CD4-positive, CD25-positive, alpha-beta regulatory T cell (primary cell): ENCODE results near the gene TNNI3K. TPM values are rescaled to one million over a fixed set of nuclear protein-coding genes. Genes with fewer than 3 reads are reported as not detected.

ENCODE experiments used
- ATAC-seq, 2 donors: fragments of 150-1000 bp; cut with Tn5 transposase; one replicate each; pipeline ENCODE4 v1.10.0; 2021; ENCODE audit warnings: low read depth in 2 of 2, moderate number of reproducible peaks in 2 of 2, moderate library complexity in 1 of 2
- DNase-seq, 3 donors: peaks; one replicate each; pipeline versions ENCODE4 v3.0.0 to v3.0.0-alpha.2; 2012 to 2022; ENCODE audit warnings: mixed read lengths in 1 of 3
- H3K27ac ChIP-seq: one replicate; pipeline ENCODE4 v1.7.0; 2013; ENCODE audit warnings: mild to moderate bottlenecking, low read length; ENCODE audit not compliant: insufficient read depth, poor library complexity, severe bottlenecking
- H3K27me3 ChIP-seq: one replicate; pipeline ENCODE4 v1.7.0; 2013; ENCODE audit warnings: low read length; ENCODE audit not compliant: control insufficient read depth, insufficient read depth
- H3K36me3 ChIP-seq: one replicate; pipeline ENCODE4 v1.7.0; 2013; ENCODE audit warnings: mild to moderate bottlenecking, low read length, moderate library complexity; ENCODE audit not compliant: control insufficient read depth, insufficient read depth
- H3K4me1 ChIP-seq: 2 replicates; pipeline ENCODE4 v1.7.0; 2013; ENCODE audit warnings: mild to moderate bottlenecking, low read length; ENCODE audit not compliant: insufficient read depth, control insufficient read depth, poor library complexity, severe bottlenecking
- H3K4me3 ChIP-seq: one replicate; pipeline ENCODE4 v1.7.0; 2013; ENCODE audit warnings: low read depth, mild to moderate bottlenecking, low read length, moderate library complexity
- H3K9me3 ChIP-seq, 2 experiments: 1 replicate in 1 of 2; 2 replicates in 1 of 2; pipeline ENCODE4 v1.7.0; 2013; ENCODE audit warnings: low read length in 2 of 2, mild to moderate bottlenecking in 1 of 2, moderate library complexity in 1 of 2; ENCODE audit not compliant: control insufficient read depth in 2 of 2
- H3K27ac Mint-ChIP-seq, 3 donors: one replicate each; pipeline ENCODE4 v1.8.0; 2020 to 2022; ENCODE audit warnings: mild to moderate bottlenecking in 3 of 3, mixed read lengths in 3 of 3, moderate library complexity in 2 of 3
- H3K27me3 Mint-ChIP-seq: one replicate; pipeline ENCODE4 v1.8.0; 2022; ENCODE audit warnings: mild to moderate bottlenecking, mixed read lengths
- H3K36me3 Mint-ChIP-seq: one replicate; pipeline ENCODE4 v1.8.0; 2020; ENCODE audit warnings: mixed read lengths
- H3K4me1 Mint-ChIP-seq, 4 donors: one replicate each; pipeline ENCODE4 v1.8.0; 2020 to 2022; ENCODE audit warnings: mixed read lengths in 4 of 4, mild to moderate bottlenecking in 1 of 4
- H3K4me3 Mint-ChIP-seq, 4 donors: one replicate each; pipeline ENCODE4 v1.8.0; 2020 to 2022; ENCODE audit warnings: mild to moderate bottlenecking in 4 of 4, mixed read lengths in 4 of 4, moderate library complexity in 3 of 4
- H3K9me3 Mint-ChIP-seq, 7 donors: one replicate each; pipeline ENCODE4 v1.8.0; 2020 to 2022; ENCODE audit warnings: mixed read lengths in 7 of 7, mild to moderate bottlenecking in 3 of 7, moderate library complexity in 2 of 7
- polyA plus RNA-seq, 4 donors: library from polyadenylated mRNA; unstranded; fragments of 300-500 nt; fragmentation: Illumina TruSeq; gene quantifications; one replicate each; pipeline ENCODE4 v1.2.3, GENCODE V29; 2021
- total RNA-seq: library from RNA; stranded (reverse); gene quantifications from one replicate; pipeline ENCODE4 v1.2.3, GENCODE V29; 2022

Gene TNNI3K
- total and polyA plus RNA-seq, 5 donors from 2014 or later, result 0.41 TPM; not detected in 4

DNA sequence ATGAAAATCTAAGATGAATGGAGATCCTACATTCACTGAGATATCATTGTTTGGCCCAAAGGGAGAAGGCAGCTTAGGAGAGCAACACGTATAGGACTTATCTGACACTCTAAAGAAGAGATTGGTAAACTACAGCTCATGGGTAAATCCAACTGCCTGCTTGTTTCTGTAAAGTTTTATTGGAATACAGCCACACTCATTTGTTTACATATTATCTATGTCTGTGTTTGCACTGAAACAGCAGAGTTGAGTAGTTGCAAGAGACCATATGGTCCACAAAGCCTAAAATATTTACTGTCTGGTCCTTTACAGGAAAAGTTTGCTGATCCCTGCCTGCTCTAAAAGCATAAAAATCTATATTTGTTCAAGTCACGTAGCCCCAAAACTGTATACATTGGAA lies 291.5 kb downstream of the TNNI3K start:
- Histone ChIP-seq H3K4me3 (no peak overlapping the region), H3K9me3 (no peaks in the 10 kb centered on the region), H3K36me3 (no peaks in the 10 kb centered on the region), H3K27ac (no peak overlapping the region), H3K4me1 (no peaks in the 10 kb centered on the region), H3K27me3 (no peaks in the 10 kb centered on the region)
- H3K4me3 Mint-ChIP-seq, result no peak overlapping the region
- DNase-seq (no peak), ATAC-seq (no peak)
- H3K27me3 Mint-ChIP-seq, result no peaks in the 10 kb centered on the region
- no peaks in the 10 kb centered on the region for H3K36me3 Mint-ChIP-seq
- H3K27ac Mint-ChIP-seq, result no peak overlapping the region
- no peaks in the 10 kb centered on the region for H3K4me1 Mint-ChIP-seq
- H3K9me3 Mint-ChIP-seq, result peaks cover 0 to 1% (median 0%) of the 10 kb centered on the region in 7 donors

DNA sequence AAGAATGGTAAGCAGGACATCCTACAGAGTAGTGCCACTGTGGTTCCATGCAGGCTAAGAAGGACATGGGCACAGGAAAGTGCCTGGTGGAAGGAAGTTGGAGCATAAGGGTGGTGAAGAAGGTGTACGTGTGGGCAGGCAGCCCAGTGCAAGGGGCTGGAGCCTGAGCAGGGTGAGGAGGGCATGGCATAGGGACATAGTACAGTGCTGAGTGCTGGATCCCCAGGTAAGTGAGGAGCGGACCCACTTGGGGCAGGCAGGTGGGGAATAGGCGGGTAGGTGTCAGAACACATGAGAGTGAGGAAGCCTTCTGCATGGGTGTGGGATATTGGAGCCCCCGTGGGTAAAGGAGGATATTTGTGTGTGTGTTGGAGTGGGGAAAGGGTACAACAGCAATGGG lies 292.9 kb downstream of the TNNI3K start:
- H3K9me3 ChIP-seq, result no peaks in the 10 kb centered on the region
- no peaks in the 10 kb centered on the region for H3K27me3 ChIP-seq
- H3K4me3 Mint-ChIP-seq, result no peak overlapping the region
- peak overlapping the region in 1 of 3 donors; percentile 41 for H3K27ac Mint-ChIP-seq
- H3K4me3 ChIP-seq, result no peak overlapping the region
- ATAC-seq, result no peak
- no peaks in the 10 kb centered on the region for H3K36me3 Mint-ChIP-seq
- H3K27me3 Mint-ChIP-seq, result no peaks in the 10 kb centered on the region
- no peak for DNase-seq
- H3K4me1 Mint-ChIP-seq, result no peaks in the 10 kb centered on the region
- H3K27ac ChIP-seq, result no peak overlapping the region
- H3K36me3 ChIP-seq, result no peaks in the 10 kb centered on the region
- peaks cover 0 to 2% (median 0%) of the 10 kb centered on the region in 7 donors for H3K9me3 Mint-ChIP-seq
- H3K4me1 ChIP-seq, result no peaks in the 10 kb centered on the region

DNA sequence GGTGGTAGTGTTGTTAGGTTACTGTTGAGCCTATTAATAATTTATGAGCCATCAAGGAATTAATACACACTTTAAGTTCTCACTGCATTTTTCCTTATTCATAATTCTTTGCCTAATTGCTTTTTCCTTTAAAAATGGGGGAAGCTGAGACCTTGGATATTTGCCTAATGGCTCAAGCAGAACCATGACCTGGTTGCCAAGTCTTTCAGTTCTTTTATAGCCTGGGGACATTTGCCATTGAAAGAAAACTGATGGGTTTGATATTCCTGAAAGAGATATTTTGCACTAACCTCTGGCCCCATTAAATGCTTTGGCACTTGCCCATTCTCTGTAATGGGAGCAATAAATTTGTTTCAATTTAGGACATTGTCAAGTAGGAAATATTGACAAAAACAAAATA lies 295.7 kb downstream of the TNNI3K start:
- DNase-seq, result no peak
- no peaks in the 10 kb centered on the region for H3K36me3 ChIP-seq
- H3K4me3 Mint-ChIP-seq, result no peak overlapping the region
- no peak for ATAC-seq
- no peak overlapping the region for H3K27ac ChIP-seq
- H3K9me3 Mint-ChIP-seq, result peaks cover 0 to 2% (median 0%) of the 10 kb centered on the region in 7 donors
- H3K27me3 Mint-ChIP-seq, result no peaks in the 10 kb centered on the region
- H3K4me3 ChIP-seq, result no peak overlapping the region
- no peaks in the 10 kb centered on the region for H3K4me1 ChIP-seq
- no peaks in the 10 kb centered on the region for H3K27me3 ChIP-seq
- H3K27ac Mint-ChIP-seq, result no peak overlapping the region
- H3K9me3 ChIP-seq, result no peaks in the 10 kb centered on the region
- H3K4me1 Mint-ChIP-seq, result no peaks in the 10 kb centered on the region
- H3K36me3 Mint-ChIP-seq, result no peaks in the 10 kb centered on the region

DNA sequence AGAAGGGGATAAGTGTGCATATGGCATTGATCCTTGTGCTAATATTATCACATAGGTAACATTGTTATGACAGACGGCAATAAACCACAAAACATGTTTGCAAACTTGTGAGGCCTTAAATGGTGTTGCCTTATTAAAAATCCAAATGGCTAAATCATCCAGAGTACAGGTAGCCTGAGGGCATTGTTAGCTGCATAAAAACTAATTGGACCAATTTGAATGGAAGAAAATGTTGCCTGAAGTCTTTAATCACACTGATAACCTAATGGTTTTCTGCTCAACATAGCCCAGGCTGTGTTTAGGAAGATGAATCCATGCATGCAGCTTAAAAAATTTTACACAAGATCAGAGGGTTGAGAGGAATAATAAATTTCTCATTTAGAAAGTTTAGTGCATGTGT lies 296.6 kb downstream of the TNNI3K start:
- Histone ChIP-seq H3K27ac (no peak overlapping the region), H3K9me3 (no peaks in the 10 kb centered on the region), H3K4me3 (no peak overlapping the region), H3K4me1 (no peaks in the 10 kb centered on the region), H3K36me3 (no peaks in the 10 kb centered on the region), H3K27me3 (no peaks in the 10 kb centered on the region)
- no peaks in the 10 kb centered on the region for H3K27me3 Mint-ChIP-seq
- no peak overlapping the region for H3K4me3 Mint-ChIP-seq
- ATAC-seq (no peak), DNase-seq (no peak)
- no peaks in the 10 kb centered on the region for H3K4me1 Mint-ChIP-seq
- H3K36me3 Mint-ChIP-seq, result no peaks in the 10 kb centered on the region
- H3K9me3 Mint-ChIP-seq, result peaks cover 0 to 2% (median 0%) of the 10 kb centered on the region in 7 donors
- no peak overlapping the region for H3K27ac Mint-ChIP-seq

DNA sequence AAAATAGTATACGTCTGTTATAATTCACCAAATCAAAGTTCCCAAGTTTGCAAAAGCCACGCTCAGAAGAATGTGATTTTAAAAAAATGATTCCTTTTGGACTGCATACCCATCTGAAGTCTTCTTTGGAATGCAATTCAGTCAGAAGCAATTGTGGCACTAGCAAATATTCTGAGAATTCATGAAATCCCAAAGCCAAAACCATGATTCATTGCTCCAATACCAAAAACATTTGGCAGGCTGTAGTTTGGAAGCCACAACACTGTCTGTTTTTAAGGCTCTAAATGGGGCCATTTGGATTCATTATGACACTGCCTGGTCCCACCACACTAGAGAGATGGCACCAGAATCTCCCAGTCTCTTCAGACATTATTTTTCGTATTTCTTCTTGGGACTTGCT lies 299.1 kb downstream of the TNNI3K start:
- Histone ChIP-seq H3K27me3 (no peaks in the 10 kb centered on the region), H3K4me3 (no peak overlapping the region), H3K4me1 (no peaks in the 10 kb centered on the region), H3K36me3 (no peaks in the 10 kb centered on the region), H3K9me3 (no peaks in the 10 kb centered on the region), H3K27ac (no peak overlapping the region)
- no peaks in the 10 kb centered on the region for H3K4me1 Mint-ChIP-seq
- H3K27me3 Mint-ChIP-seq, result no peaks in the 10 kb centered on the region
- H3K27ac Mint-ChIP-seq, result no peak overlapping the region
- peaks cover 0 to 2% (median 0%) of the 10 kb centered on the region in 7 donors for H3K9me3 Mint-ChIP-seq
- no peak overlapping the region for H3K4me3 Mint-ChIP-seq
- H3K36me3 Mint-ChIP-seq, result no peaks in the 10 kb centered on the region
- ATAC-seq (no peak), DNase-seq (no peak)

DNA sequence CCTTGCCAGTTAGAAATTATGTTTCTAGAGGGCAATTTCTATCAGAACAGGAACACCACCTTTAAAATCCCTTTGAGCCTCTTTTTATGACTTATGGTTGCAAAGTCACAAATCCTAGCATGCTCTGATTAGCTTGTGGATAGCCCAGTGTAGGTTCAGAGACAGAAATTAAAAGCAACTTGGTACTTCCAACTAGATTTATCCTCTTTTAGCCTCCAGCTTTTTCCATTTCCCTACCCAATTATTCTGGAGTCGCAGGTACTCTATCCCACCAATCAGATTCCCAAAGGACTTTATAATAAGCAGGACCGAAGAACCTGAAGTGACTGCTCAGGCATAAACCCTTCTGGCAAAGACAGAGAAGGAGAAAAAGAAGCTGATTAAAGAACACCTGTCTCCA lies 310.6 kb downstream of the TNNI3K start:
- Histone ChIP-seq H3K27ac (no peak overlapping the region), H3K9me3 (no peaks in the 10 kb centered on the region), H3K36me3 (no peaks in the 10 kb centered on the region), H3K27me3 (no peaks in the 10 kb centered on the region), H3K4me3 (no peak overlapping the region), H3K4me1 (no peaks in the 10 kb centered on the region)
- Mint-ChIP-seq H3K27me3 (no peaks in the 10 kb centered on the region), H3K4me1 (no peaks in the 10 kb centered on the region), H3K27ac (no peak overlapping the region), H3K36me3 (no peaks in the 10 kb centered on the region), H3K9me3 (peaks cover 0 to 2% (median 0%) of the 10 kb centered on the region in 7 donors), H3K4me3 (no peak overlapping the region)
- no peak for ATAC-seq
- no peak for DNase-seq

DNA sequence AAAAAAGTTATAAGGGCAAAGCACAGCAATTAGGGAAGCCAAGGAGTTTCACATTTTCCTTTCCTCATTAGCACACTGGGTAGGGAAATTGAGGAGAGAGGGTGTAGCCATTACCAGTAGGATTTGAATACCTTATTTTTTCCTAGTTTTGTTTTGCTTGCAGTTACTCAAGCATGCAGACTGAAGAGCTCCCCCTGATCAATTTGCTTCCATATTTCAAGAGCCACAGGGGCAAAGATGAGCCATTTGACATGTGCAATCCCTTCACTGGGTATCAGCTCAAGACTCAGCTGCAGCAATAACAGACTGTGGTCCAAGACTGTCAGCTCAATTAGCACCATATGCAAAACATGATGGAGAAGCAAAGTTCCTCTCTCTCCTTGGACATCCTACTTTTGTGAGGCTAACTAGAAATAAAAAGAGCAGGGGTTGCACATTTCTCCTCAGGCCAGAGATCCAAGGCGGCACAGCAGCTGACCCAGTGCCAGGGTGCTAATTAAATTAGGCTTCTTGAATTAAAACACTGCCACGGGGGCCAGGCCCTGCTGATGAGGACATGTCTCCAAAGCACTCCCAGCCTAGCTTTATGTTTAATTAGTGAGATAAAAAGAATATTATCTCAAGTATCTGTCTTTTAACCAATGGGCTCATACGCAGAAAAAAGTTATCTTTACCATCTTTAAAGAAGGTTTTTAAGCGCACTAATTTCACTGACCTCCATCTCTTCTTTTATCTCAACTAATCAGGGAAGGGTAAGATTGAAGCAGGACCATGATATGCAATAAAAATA lies 314.0 kb downstream of the TNNI3K start:
- no peak overlapping the region for H3K4me3 ChIP-seq
- H3K9me3 ChIP-seq, result no peaks in the 10 kb centered on the region
- peaks cover 0 to 8% (median 0%) of the 10 kb centered on the region in 7 donors for H3K9me3 Mint-ChIP-seq
- no peaks in the 10 kb centered on the region for H3K27me3 Mint-ChIP-seq
- peak overlapping the region in 1 of 3 donors; percentile 32 for H3K27ac Mint-ChIP-seq
- H3K4me1 Mint-ChIP-seq, result no peaks in the 10 kb centered on the region
- no peak overlapping the region for H3K4me3 Mint-ChIP-seq
- ATAC-seq (no peak), DNase-seq (no peak)
- H3K36me3 ChIP-seq, result no peaks in the 10 kb centered on the region
- no peaks in the 10 kb centered on the region for H3K36me3 Mint-ChIP-seq
- H3K27ac ChIP-seq, result no peak overlapping the region
- H3K4me1 ChIP-seq, result no peaks in the 10 kb centered on the region
- no peaks in the 10 kb centered on the region for H3K27me3 ChIP-seq

DNA sequence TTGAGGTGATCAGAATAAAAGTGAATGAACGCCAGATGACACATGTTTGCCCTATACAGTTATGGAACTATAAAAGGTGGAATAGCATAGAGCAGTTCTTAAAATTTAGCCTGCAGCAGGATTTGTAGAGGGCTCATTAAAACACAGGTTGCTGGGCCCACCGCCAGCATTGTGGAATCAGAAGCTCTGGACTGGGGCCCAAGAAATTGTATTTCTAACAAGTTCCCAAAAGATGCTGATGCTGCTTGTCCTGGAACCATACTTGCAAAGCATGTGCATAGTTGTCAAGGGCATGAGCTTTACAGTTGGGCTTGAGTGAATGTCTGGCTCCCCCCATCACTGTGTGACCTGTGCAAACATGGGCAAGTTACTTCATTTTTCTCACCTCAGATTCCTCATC lies 314.7 kb downstream of the TNNI3K start:
- H3K27ac Mint-ChIP-seq, result no peak overlapping the region

More for the DNA sequence above, 314.7 kb downstream of the TNNI3K start:
- no peak overlapping the region for H3K4me3 ChIP-seq
- ATAC-seq, result no peak
- no peaks in the 10 kb centered on the region for H3K36me3 ChIP-seq
- Mint-ChIP-seq H3K27me3 (no peaks in the 10 kb centered on the region), H3K4me1 (no peaks in the 10 kb centered on the region), H3K9me3 (peaks cover 0 to 8% (median 0%) of the 10 kb centered on the region in 7 donors), H3K36me3 (no peaks in the 10 kb centered on the region), H3K4me3 (no peak overlapping the region)
- DNase-seq, result no peak
- no peaks in the 10 kb centered on the region for H3K9me3 ChIP-seq
- no peaks in the 10 kb centered on the region for H3K4me1 ChIP-seq
- H3K27ac ChIP-seq, result no peak overlapping the region
- H3K27me3 ChIP-seq, result no peaks in the 10 kb centered on the region
